ENCODE data around the gene AP1M1.
A peak's percentile ranks its signal among the peaks of the same experiment; 100 is the strongest.

Gene AP1M1

GRCh38 chr19:16259385-16260159 lies 61.9 kb downstream of the AP1M1 start:
- peak; percentile 65 for DNase-seq (ENCODE audit: low spot score)
- in situ Hi-C loops (cut with MboI; ENCODE audit: low pct_unique_long_range_greater_than_20kb, low sequenced_read_pairs, unreplicated experiment): loop anchor here (10.0 kb wide), 1 partner anchor 55 kb away; no protein-coding TSS in a partner anchor

GRCh38 chr19:16260160-16260811 lies 62.6 kb downstream of the AP1M1 start:
- DNase-seq (ENCODE audit: low spot score): no peak
- in situ Hi-C loops (cut with MboI; ENCODE audit: low pct_unique_long_range_greater_than_20kb, low sequenced_read_pairs, unreplicated experiment): loop anchor here (10.0 kb wide), 1 partner anchor 55 kb away; no protein-coding TSS in a partner anchor
- no peak for TF ChIP-seq CTCF (IDR thresholded peaks at IDR 0.05; ENCODE audit: extremely low read depth, insufficient read depth, missing control alignments)

More at GRCh38 chr19:16259385-16260159, 61.9 kb downstream of the AP1M1 start:
- no peak for TF ChIP-seq CTCF (IDR thresholded peaks at IDR 0.05; ENCODE audit: extremely low read depth, insufficient read depth, missing control alignments)

- no peak for TF ChIP-seq CTCF (IDR thresholded peaks at IDR 0.05; ENCODE audit: extremely low read depth, insufficient read depth, missing control alignments)
- in situ Hi-C loops (cut with MboI; ENCODE audit: low pct_unique_long_range_greater_than_20kb, low sequenced_read_pairs, unreplicated experiment): loop anchor here (10.0 kb wide), 1 partner anchor 54 kb away; no protein-coding TSS in a partner anchor
- DNase-seq (ENCODE audit: low spot score): no peak
Observed at GRCh38 chr19:16260812-16261161, 63.1 kb downstream of the AP1M1 start.

- in situ Hi-C loops (cut with MboI; ENCODE audit: low pct_unique_long_range_greater_than_20kb, low sequenced_read_pairs, unreplicated experiment): loop anchor here (10.0 kb wide), 1 partner anchor 53 kb away; no protein-coding TSS in a partner anchor
- DNase-seq (ENCODE audit: low spot score): no peak
- no peak for TF ChIP-seq CTCF (IDR thresholded peaks at IDR 0.05; ENCODE audit: extremely low read depth, insufficient read depth, missing control alignments)
Observed at GRCh38 chr19:16261584-16262368, 64.1 kb downstream of the AP1M1 start.

GRCh38 chr19:16262618-16263017 lies 64.9 kb downstream of the AP1M1 start:
- no peak for DNase-seq (ENCODE audit: low spot score)
- TF ChIP-seq CTCF (IDR thresholded peaks at IDR 0.05; ENCODE audit: extremely low read depth, insufficient read depth, missing control alignments): no peak
- in situ Hi-C loops (cut with MboI; ENCODE audit: low pct_unique_long_range_greater_than_20kb, low sequenced_read_pairs, unreplicated experiment): loop anchor here (10.0 kb wide), 1 partner anchor 52 kb away; no protein-coding TSS in a partner anchor

GRCh38 chr19:16263141-16263761 lies 65.5 kb downstream of the AP1M1 start:
- DNase-seq (ENCODE audit: low spot score): no peak
- no peak for TF ChIP-seq CTCF (IDR thresholded peaks at IDR 0.05; ENCODE audit: extremely low read depth, insufficient read depth, missing control alignments)
- in situ Hi-C loops (cut with MboI; ENCODE audit: low pct_unique_long_range_greater_than_20kb, low sequenced_read_pairs, unreplicated experiment): loop anchor here (10.0 kb wide), 1 partner anchor 52 kb away; no protein-coding TSS in a partner anchor

Data from GM13977 (cell line).